GM12864 (cell line): ENCODE results near the gene FRAT1.
"Not testable (repeated sequence)": the region's sequence is repeated elsewhere in the genome, so short reads cannot be mapped to it uniquely, and the experiment has no call there.

Experiments used
- DNase-seq: peaks from one replicate; pipeline ENCODE4 v3.0.0-alpha.2; 2011; ENCODE audit warnings: low read depth
- H3K4me3 ChIP-seq: 2 replicates; pipeline ENCODE4 v1.5.1; 2011; ENCODE audit warnings: mild to moderate bottlenecking, low read depth, low read length, control low read depth
- CTCF ChIP-seq: IDR thresholded peaks from 2 replicates; pipeline ENCODE4 v1.5.1; 2011; ENCODE audit warnings: low read depth, mild to moderate bottlenecking, moderate library complexity, low read length, control low read depth, inconsistent platforms; ENCODE audit errors: missing control alignments

FRAT1 gene

GRCh38 chr10:97279121-97279815 is 39.8 kb upstream of the FRAT1 start:
- no peak overlapping the region for H3K4me3 ChIP-seq
- TF ChIP-seq CTCF = no peak
- DNase-seq = no peak

DNA sequence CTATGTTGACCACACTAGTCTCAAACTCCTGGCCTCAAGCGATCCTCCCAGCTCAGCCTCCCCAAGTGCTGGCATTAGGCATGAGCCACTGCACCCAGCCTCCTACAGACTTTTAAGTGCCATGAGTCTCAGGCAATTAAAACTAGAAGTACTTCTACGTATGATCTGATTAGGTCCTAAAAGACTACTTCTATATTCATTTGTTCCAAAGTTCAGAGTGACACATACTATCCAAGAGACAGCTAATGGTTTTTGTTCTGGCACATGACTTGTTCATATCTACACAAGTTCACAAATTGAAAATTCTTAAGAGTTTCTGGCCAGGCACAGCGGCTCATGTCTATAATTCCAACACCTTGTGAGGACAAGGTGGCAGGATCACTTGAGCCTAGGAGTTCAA is 38.3 kb upstream of the FRAT1 start:
- TF ChIP-seq CTCF = no peak
- no peak for DNase-seq
- no peak overlapping the region for H3K4me3 ChIP-seq

GRCh38 chr10:97290076-97290475 is 29.0 kb upstream of the FRAT1 start:
- not testable (repeated sequence) for DNase-seq, H3K4me3 ChIP-seq

- DNase-seq = not testable (repeated sequence)
- peak overlapping the region; percentile 90; the same call in 1 of the 2 replicates for H3K4me3 ChIP-seq
Measured at GRCh38 chr10:97290576-97291356, 28.3 kb upstream of the FRAT1 start.

DNA sequence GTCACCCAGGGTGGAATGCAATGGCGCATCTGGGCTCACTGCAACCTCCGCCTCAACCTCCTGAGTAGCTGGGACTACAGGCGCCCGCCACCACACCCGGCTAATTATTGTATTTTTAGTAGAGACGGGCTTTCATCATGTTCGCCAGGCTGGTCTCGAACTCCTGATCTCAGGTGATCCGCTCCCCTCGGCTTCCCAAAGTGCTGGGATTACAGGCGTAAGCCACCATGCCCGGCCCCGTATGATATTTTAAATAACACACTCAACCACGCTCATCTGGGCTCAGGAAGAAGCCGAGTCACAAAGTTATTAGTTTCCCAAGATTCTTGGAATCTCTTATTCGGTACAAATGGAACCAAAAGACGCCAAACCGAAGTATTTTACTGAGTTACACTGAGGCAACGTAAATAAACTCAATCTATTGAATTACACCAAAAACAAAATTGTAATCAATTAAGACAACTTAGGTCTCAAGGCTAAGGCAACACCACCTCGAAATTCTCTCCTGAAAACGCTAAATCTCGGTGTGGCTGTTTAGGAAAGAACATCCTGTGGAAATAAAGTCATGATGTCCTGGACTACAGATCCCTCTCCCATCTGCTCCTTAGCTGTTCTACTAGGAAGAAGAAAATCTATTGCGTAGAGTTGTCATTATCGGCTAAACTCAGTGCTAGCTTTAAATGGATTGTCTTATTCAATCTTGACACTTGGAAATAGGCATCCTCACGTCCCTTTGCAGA is 27.5 kb upstream of the FRAT1 start:
- TF ChIP-seq CTCF = no peak
- DNase-seq = no peak
- peak overlapping the region; percentile 90 for H3K4me3 ChIP-seq

DNA sequence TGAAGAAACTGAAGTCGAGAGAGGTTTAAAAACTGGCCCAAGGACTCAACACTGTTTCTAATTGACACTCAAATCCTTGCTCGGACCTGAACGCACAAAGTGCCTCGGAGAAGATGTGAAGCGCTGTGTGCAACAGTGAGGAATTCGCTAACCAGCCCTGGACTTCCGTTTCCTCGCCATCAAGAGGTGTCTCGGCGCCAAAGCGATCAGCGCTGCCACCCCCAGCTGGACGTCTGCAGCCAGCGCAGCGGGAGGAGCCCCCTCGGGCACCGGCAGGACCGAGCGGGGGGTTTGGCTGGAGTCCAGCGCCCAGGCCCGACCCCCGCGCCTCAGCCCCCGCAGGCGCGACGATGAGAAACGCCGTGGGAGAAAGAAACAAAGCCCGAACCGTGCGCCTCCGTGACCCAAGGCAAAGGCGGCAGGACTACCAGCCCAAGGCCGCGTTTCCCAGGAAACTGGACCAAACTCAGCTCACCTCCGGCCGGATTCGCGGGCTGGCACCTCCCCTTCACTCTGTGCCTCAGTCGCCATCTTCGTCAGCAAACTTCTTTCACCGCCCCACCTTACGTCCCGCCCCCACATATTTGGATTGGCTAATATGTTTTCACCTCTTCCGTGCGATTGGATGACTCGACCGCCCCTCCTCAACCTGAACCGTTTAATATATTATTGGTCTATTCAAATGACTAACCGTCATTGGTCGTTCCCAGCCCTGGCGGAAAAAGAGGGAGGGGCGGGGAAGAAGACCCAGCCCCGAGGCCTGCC is 26.8 kb upstream of the FRAT1 start, which contains the start of gene ARHGAP19:
ARHGAP19 (minus strand) TSS at position 541 of the 765 bp plus-strand sequence; CDS start at position 531, 10 bp downstream.
- DNase-seq = peak; percentile 97
- TF ChIP-seq CTCF = no peak
- peak within 1 kb of the TSS; percentile 90 for H3K4me3 ChIP-seq

- no peak for DNase-seq
- no peak overlapping the region; the same call in 1 of the 2 replicates for H3K4me3 ChIP-seq
- no peak for TF ChIP-seq CTCF
Measured at GRCh38 chr10:97292862-97293198, 26.2 kb upstream of the FRAT1 start.
